ENCODE measurements around the gene SHC3.

SHC3 gene

DNA sequence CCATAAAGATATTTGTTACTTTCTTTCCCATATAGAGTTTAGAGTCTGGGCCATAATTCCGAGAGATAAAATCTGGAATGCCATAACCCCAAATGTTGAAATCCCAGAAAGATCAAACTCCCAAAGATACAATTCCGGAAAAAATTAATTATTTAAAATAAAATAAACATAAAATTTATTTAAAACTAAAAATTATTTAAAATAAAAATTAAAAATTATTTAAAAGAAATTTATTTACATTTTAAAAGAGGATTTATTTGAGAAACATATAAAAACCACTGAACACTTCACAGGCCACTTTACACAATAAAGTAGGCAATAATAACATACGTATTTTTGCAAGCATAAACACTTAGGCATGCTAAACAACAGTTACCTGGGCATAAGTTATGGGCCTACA lies 57.9 kb downstream of the SHC3 start:
- no peak for DNase-seq (ENCODE audit: low spot score)
- TF ChIP-seq, protein P1, sequence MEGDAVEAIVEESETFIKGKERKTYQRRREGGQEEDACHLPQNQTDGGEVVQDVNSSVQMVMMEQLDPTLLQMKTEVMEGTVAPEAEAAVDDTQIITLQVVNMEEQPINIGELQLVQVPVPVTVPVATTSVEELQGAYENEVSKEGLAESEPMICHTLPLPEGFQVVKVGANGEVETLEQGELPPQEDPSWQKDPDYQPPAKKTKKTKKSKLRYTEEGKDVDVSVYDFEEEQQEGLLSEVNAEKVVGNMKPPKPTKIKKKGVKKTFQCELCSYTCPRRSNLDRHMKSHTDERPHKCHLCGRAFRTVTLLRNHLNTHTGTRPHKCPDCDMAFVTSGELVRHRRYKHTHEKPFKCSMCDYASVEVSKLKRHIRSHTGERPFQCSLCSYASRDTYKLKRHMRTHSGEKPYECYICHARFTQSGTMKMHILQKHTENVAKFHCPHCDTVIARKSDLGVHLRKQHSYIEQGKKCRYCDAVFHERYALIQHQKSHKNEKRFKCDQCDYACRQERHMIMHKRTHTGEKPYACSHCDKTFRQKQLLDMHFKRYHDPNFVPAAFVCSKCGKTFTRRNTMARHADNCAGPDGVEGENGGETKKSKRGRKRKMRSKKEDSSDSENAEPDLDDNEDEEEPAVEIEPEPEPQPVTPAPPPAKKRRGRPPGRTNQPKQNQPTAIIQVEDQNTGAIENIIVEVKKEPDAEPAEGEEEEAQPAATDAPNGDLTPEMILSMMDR (IDR thresholded peaks at IDR 0.05) = no peak
- no peak overlapping the region for H3K4me3 ChIP-seq
- H3K27ac ChIP-seq = no peak overlapping the region

DNA sequence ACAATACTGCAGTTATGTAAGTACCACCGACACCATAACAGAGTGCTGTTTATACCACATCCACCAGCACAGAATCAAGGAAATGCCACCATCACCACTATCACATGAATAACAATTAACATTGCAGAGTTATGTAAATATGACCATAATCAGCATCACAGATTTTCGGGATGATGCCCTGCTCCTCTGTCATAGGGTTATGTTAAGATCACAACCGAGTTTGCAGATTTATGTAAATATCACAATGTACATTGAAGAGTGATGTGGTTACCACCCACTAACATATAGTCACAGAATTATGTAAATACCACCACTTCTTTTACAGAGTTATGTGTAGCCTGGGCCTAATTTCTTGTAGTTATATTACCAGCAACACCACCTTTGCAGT lies 61.8 kb downstream of the SHC3 start:
- TF ChIP-seq, protein P1 (IDR thresholded peaks at IDR 0.05) = no peak

DNA sequence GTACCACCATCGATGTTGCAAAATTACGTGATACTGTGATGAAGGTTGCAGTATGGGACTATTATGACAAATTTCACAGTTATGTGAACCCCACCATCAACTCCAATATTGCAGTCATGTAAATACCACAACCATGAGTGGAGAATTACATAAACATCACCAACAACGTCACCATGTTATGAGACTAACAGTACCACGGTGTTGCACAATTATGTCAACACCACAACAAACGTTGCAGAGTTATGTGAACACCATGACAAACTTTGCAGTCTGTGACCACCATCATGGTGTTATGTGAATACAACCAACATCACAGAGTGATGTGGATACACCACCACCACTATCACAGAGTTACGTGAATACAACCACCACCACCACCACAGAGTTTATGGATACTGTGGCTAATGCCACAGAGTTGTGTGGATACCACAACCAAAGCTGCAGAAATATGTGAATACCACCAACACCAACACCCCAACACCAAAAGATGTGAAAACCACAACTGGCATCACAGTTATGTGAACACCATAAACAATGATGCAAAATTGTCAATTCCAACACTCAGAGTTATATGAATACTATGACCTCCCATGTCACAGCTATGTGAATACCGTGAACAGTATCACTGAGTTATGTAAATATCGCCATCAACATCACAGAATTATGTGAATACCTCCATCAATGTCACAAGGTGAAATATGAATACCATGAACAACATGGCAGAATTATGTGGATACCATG lies 62.4 kb downstream of the SHC3 start:
- DNase-seq (ENCODE audit: low spot score) = no peak
- H3K27ac ChIP-seq = no peak overlapping the region
- TF ChIP-seq, protein P1 (IDR thresholded peaks at IDR 0.05) = no peak
- no peak overlapping the region for H3K4me3 ChIP-seq

More for the DNA sequence above, 61.8 kb downstream of the SHC3 start:
- no peak overlapping the region for H3K27ac ChIP-seq
- H3K4me3 ChIP-seq = no peak overlapping the region
- no peak for DNase-seq (ENCODE audit: low spot score)

GRCh38 chr9:89115426-89115825 lies 63.2 kb downstream of the SHC3 start:
- no peak overlapping the region for H3K27ac ChIP-seq
- H3K4me3 ChIP-seq = no peak overlapping the region
- DNase-seq (ENCODE audit: low spot score) = no peak
- TF ChIP-seq, protein P1 (IDR thresholded peaks at IDR 0.05) = no peak

DNA sequence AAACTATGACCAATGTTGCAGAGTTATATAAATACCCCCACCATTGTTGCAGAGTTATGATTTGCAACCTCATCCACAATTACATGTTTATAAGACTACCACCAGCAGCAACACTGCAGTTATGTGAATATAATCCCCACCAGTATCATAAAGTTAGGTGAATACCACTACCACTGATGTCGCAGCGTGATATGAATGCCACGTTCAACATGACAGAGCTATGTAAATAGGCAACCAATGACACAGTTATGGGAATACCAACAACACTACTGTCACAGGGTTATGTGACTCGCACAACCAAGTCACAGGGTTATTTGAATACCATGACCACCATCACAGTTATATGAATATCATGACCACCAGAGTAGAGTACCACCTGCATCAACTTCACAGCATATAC lies 63.9 kb downstream of the SHC3 start:
- Histone ChIP-seq H3K27ac (no peak overlapping the region), H3K4me3 (no peak overlapping the region)
- TF ChIP-seq, protein P1 (IDR thresholded peaks at IDR 0.05) = no peak
- no peak for DNase-seq (ENCODE audit: low spot score)

- no peak overlapping the region for H3K27ac ChIP-seq
- no peak overlapping the region for H3K4me3 ChIP-seq
- DNase-seq (ENCODE audit: low spot score) = no peak
- TF ChIP-seq, protein P1 (IDR thresholded peaks at IDR 0.05) = no peak
Measured at GRCh38 chr9:89113851-89114250, 64.8 kb downstream of the SHC3 start.

GRCh38 chr9:89112243-89112642 lies 66.4 kb downstream of the SHC3 start:
- H3K4me3 ChIP-seq = no peak overlapping the region
- TF ChIP-seq, protein P1 (IDR thresholded peaks at IDR 0.05) = no peak
- DNase-seq (ENCODE audit: low spot score) = no peak
- H3K27ac ChIP-seq = no peak overlapping the region
